ENCODE results near the gene GLCE.

GLCE gene

DNA sequence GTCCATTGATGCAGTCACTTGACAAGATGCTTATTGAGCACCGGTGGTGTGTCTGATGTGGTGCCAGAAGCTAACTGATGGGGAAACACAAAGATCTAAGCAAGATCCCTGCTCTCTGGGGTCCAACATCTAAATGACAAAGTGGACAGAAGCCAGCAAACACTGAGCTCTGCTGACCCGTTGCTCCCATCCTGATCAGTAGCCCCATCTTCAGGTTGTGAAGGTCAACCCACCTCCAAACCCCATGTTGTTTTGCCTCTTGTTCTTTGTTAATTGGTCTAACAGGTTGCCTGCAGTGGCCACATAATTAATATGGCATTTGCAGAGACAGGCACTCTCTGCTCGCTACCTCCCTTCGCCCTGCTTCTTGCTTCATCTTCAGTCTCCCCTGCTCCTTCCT lies 21.5 kb upstream of the GLCE start:
- no peak overlapping the region for H4K91ac ChIP-seq (ENCODE audit: low read depth, low read length)

DNA sequence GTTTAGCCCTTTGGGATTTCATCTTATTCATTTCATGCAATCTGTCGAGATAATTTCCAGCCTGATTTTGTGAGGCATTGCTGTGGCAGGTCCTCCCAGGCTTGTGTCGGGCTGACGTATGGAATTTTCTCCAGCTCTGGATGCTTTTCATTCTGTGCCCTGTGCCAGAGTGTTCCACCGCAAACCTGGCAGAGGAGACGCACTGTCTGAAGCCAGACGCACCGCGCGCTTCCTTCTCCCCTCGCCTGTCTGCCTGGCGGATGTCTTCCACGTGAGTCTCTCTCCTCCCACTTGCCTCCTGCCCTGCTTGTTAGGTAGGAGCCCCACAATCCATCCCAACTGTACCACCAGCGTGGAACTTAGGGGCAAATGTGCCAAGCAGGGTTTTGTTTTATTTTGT lies 20.1 kb upstream of the GLCE start:
- no peak overlapping the region for H3K27ac ChIP-seq (ENCODE audit: low read depth, low read length)
- no peak overlapping the region for H4K8ac ChIP-seq (ENCODE audit: low read depth, low read length)
- no peak overlapping the region for H2BK5ac ChIP-seq (ENCODE audit: low read depth, low read length, poor library complexity)
- no peak overlapping the region for H3K4me2 ChIP-seq (ENCODE audit: low read length)
- no peak overlapping the region for H2AFZ ChIP-seq (ENCODE audit: insufficient read depth, low read length, poor library complexity)
- WGBS (ENCODE audit: extremely low coverage, insufficient coverage, insufficient read length) = no CpG with 5 or more reads among the region's 13 CpGs
- H4K91ac ChIP-seq (ENCODE audit: low read depth, low read length) = no peak overlapping the region
- no peaks in the 10 kb centered on the region for H3K4me1 ChIP-seq (ENCODE audit: control insufficient read depth in 1 of 2, insufficient read depth in 2 of 2, low read length in 2 of 2)
- no peak for DNase-seq
- no peaks in the 10 kb centered on the region for H3K36me3 ChIP-seq (ENCODE audit: control insufficient read depth in 1 of 2, insufficient read depth in 2 of 2, low read length in 2 of 2)
- no peaks in the 10 kb centered on the region for H3K79me1 ChIP-seq (ENCODE audit: low read length)
- no peaks in the 10 kb centered on the region for H3K27me3 ChIP-seq (ENCODE audit: insufficient read depth, low read length)
- no peak overlapping the region for H3K9ac ChIP-seq (ENCODE audit: low read length)
- H2BK12ac ChIP-seq (ENCODE audit: low read length) = no peak overlapping the region
- no peak overlapping the region for H3K4me3 ChIP-seq (ENCODE audit: low read depth, low read length)
- no peak overlapping the region for H3K4ac ChIP-seq (ENCODE audit: low read depth, low read length)
- H4K12ac ChIP-seq (ENCODE audit: low read depth, low read length) = no peak overlapping the region
- no peak overlapping the region for H2BK120ac ChIP-seq (ENCODE audit: insufficient read depth, low read length, poor library complexity)
- no peak overlapping the region for H2AK5ac ChIP-seq (ENCODE audit: low read length)
- no peak overlapping the region for H3K14ac ChIP-seq (ENCODE audit: low read length)
- H3K9me3 ChIP-seq (ENCODE audit: insufficient read depth, low read depth, low read length) = peaks cover 2% of the 10 kb centered on the region
- no peak overlapping the region for H3K18ac ChIP-seq (ENCODE audit: low read length)
- no peaks in the 10 kb centered on the region for H3K79me2 ChIP-seq (ENCODE audit: control insufficient read depth, insufficient read depth, low read length, poor library complexity)
- H3K23ac ChIP-seq (ENCODE audit: low read length) = no peak overlapping the region

More for the DNA sequence above, 21.5 kb upstream of the GLCE start:
- Histone ChIP-seq H3K79me1 (ENCODE audit: low read length) (no peaks in the 10 kb centered on the region), H3K4me2 (ENCODE audit: low read length) (no peak overlapping the region), H3K18ac (ENCODE audit: low read length) (no peak overlapping the region), H3K4me1 (ENCODE audit: control insufficient read depth in 1 of 2, insufficient read depth in 2 of 2, low read length in 2 of 2) (no peaks in the 10 kb centered on the region), H3K27ac (ENCODE audit: low read depth, low read length) (no peak overlapping the region), H4K8ac (ENCODE audit: low read depth, low read length) (no peak overlapping the region), H3K9me3 (ENCODE audit: insufficient read depth, low read depth, low read length) (peaks cover 2% of the 10 kb centered on the region), H2BK5ac (ENCODE audit: low read depth, low read length, poor library complexity) (no peak overlapping the region), H2BK120ac (ENCODE audit: insufficient read depth, low read length, poor library complexity) (no peak overlapping the region), H3K36me3 (ENCODE audit: control insufficient read depth in 1 of 2, insufficient read depth in 2 of 2, low read length in 2 of 2) (no peaks in the 10 kb centered on the region), H2BK12ac (ENCODE audit: low read length) (no peak overlapping the region), H3K27me3 (ENCODE audit: insufficient read depth, low read length) (no peaks in the 10 kb centered on the region), H2AFZ (ENCODE audit: insufficient read depth, low read length, poor library complexity) (no peak overlapping the region), H4K12ac (ENCODE audit: low read depth, low read length) (no peak overlapping the region), H3K4ac (ENCODE audit: low read depth, low read length) (no peak overlapping the region), H3K79me2 (ENCODE audit: control insufficient read depth, insufficient read depth, low read length, poor library complexity) (no peaks in the 10 kb centered on the region), H3K23ac (ENCODE audit: low read length) (no peak overlapping the region), H3K4me3 (ENCODE audit: low read depth, low read length) (no peak overlapping the region), H3K14ac (ENCODE audit: low read length) (no peak overlapping the region), H2AK5ac (ENCODE audit: low read length) (no peak overlapping the region), H3K9ac (ENCODE audit: low read length) (no peak overlapping the region)
- DNase-seq = no peak
- no CpG with 5 or more reads among the region's 4 CpGs for WGBS (ENCODE audit: extremely low coverage, insufficient coverage, insufficient read length)

DNA sequence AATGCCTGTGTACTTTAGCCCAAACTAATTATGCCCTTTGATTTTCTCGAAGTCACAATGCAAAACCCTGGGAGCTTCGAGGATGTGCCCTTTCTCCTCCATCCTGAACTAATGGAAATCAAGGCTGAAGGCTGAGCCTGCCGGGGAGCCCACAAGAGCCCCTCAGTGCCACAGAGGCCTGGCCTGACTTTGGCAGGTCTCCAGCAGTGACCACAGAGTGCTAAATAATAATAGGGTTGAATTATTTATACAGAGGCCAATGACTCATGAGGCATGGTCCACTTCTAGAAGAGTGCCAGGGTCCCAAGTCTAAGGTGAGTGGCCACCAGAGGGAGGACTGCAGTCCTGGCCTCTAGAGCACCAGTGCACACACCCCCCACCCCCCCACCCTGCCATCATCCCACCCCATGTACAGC lies 19.1 kb upstream of the GLCE start:
- Histone ChIP-seq H2AK5ac (ENCODE audit: low read length) (no peak overlapping the region), H3K27me3 (ENCODE audit: insufficient read depth, low read length) (no peaks in the 10 kb centered on the region), H2AFZ (ENCODE audit: insufficient read depth, low read length, poor library complexity) (no peak overlapping the region), H4K12ac (ENCODE audit: low read depth, low read length) (no peak overlapping the region), H3K14ac (ENCODE audit: low read length) (no peak overlapping the region), H4K8ac (ENCODE audit: low read depth, low read length) (no peak overlapping the region), H3K9ac (ENCODE audit: low read length) (no peak overlapping the region), H3K9me3 (ENCODE audit: insufficient read depth, low read depth, low read length) (peaks cover 2% of the 10 kb centered on the region), H3K23ac (ENCODE audit: low read length) (no peak overlapping the region), H3K4me2 (ENCODE audit: low read length) (no peak overlapping the region), H3K79me2 (ENCODE audit: control insufficient read depth, insufficient read depth, low read length, poor library complexity) (no peaks in the 10 kb centered on the region), H3K36me3 (ENCODE audit: control insufficient read depth in 1 of 2, insufficient read depth in 2 of 2, low read length in 2 of 2) (no peaks in the 10 kb centered on the region), H3K18ac (ENCODE audit: low read length) (no peak overlapping the region), H3K4me3 (ENCODE audit: low read depth, low read length) (no peak overlapping the region), H4K91ac (ENCODE audit: low read depth, low read length) (no peak overlapping the region), H2BK5ac (ENCODE audit: low read depth, low read length, poor library complexity) (no peak overlapping the region), H3K4ac (ENCODE audit: low read depth, low read length) (no peak overlapping the region), H3K79me1 (ENCODE audit: low read length) (no peaks in the 10 kb centered on the region), H3K4me1 (ENCODE audit: control insufficient read depth in 1 of 2, insufficient read depth in 2 of 2, low read length in 2 of 2) (peaks cover 2% of the 10 kb centered on the region in 2 experiments), H3K27ac (ENCODE audit: low read depth, low read length) (no peak overlapping the region), H2BK12ac (ENCODE audit: low read length) (no peak overlapping the region), H2BK120ac (ENCODE audit: insufficient read depth, low read length, poor library complexity) (no peak overlapping the region)
- no peak for DNase-seq
- WGBS (ENCODE audit: extremely low coverage, insufficient coverage, insufficient read length) = no CpG with 5 or more reads among the region's 3 CpGs

DNA sequence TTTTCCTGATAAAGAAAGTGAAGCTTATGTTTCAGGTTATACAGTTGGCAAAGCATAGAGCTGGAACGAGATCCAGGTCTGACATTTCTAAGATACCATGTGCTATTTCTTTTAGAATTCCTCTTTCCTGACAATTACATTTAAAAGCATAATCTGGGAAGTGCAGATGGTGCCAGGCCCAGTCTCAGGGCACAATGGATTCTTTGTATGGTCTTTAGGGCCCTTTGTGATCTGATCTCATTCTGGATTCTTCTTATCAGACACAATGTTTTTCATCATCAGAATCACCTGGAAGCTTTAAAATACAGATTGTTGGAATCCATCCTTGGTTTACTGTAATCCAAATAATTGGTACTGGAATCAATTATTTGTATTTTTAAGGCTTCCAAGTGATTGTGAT lies 18.6 kb upstream of the GLCE start:
- Histone ChIP-seq H2BK120ac (ENCODE audit: insufficient read depth, low read length, poor library complexity) (no peak overlapping the region), H3K18ac (ENCODE audit: low read length) (no peak overlapping the region), H3K14ac (ENCODE audit: low read length) (no peak overlapping the region), H3K4me3 (ENCODE audit: low read depth, low read length) (no peak overlapping the region), H3K9me3 (ENCODE audit: insufficient read depth, low read depth, low read length) (peaks cover 2% of the 10 kb centered on the region), H3K4me2 (ENCODE audit: low read length) (no peak overlapping the region), H3K4ac (ENCODE audit: low read depth, low read length) (no peak overlapping the region), H3K27ac (ENCODE audit: low read depth, low read length) (no peak overlapping the region), H3K9ac (ENCODE audit: low read length) (no peak overlapping the region), H4K8ac (ENCODE audit: low read depth, low read length) (no peak overlapping the region), H3K79me2 (ENCODE audit: control insufficient read depth, insufficient read depth, low read length, poor library complexity) (no peaks in the 10 kb centered on the region), H2BK12ac (ENCODE audit: low read length) (no peak overlapping the region), H3K79me1 (ENCODE audit: low read length) (no peaks in the 10 kb centered on the region), H3K23ac (ENCODE audit: low read length) (no peak overlapping the region), H4K91ac (ENCODE audit: low read depth, low read length) (no peak overlapping the region), H3K36me3 (ENCODE audit: control insufficient read depth in 1 of 2, insufficient read depth in 2 of 2, low read length in 2 of 2) (no peaks in the 10 kb centered on the region), H2BK5ac (ENCODE audit: low read depth, low read length, poor library complexity) (no peak overlapping the region), H3K27me3 (ENCODE audit: insufficient read depth, low read length) (no peaks in the 10 kb centered on the region), H4K12ac (ENCODE audit: low read depth, low read length) (no peak overlapping the region), H3K4me1 (ENCODE audit: control insufficient read depth in 1 of 2, insufficient read depth in 2 of 2, low read length in 2 of 2) (peaks cover 2 to 3% of the 10 kb centered on the region in 2 experiments), H2AK5ac (ENCODE audit: low read length) (no peak overlapping the region), H2AFZ (ENCODE audit: insufficient read depth, low read length, poor library complexity) (no peak overlapping the region)
- WGBS (ENCODE audit: extremely low coverage, insufficient coverage, insufficient read length) = no CpG with 5 or more reads among the region's 1 CpG
- no peak for DNase-seq
